ENCODE data around the gene KCNC4.

Gene KCNC4

DNA sequence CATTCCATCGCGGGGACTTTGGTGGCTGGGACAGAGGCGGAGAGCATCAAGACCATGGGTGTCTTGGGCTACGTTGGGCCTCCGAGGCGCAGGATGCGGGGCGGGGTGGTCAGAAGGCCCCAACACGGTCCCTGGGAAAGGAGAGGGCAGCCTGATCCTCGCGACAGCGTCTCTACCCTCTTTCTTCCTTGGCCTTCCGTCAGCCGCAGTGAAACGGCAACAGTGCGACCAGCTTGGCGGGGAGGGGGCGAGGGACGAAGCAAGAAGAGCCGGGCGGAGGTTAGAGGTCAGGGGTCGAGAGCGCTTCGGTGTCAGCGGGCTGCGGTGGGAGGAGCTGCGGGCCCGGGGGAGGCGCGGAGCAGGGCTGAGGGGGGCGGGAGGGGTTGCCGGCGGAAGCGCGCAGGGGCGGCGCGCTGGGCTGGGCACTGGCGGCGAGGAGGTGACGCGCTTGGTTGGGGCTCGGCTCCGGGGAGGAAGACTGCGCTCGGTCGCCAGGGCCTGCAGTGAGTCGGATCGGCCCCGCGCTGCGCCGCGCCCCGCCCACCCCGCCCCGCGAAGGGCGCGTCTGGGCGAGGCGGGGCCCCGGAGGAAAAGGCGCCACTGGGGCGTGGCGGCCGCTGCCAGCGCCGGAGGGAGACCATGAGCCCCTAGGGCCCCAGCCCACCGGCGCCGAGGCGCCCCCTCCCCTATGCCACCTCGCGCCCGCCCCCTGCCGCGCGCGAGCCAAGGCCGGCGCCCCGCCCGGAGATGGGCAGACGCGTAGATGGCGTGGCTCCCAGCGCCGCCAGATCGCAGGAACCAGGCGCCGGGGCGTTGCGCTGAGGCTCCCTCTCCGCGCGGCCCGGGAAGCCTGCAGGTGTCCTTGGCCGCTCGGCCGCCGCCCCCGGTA, at the start of gene KCNC4:
Gene KCNC4 (plus strand): TSS at position 600 of the 889 bp plus-strand sequence. CDS start 1,186 bp downstream, outside the sequence.
- TF ChIP-seq, protein P1, sequence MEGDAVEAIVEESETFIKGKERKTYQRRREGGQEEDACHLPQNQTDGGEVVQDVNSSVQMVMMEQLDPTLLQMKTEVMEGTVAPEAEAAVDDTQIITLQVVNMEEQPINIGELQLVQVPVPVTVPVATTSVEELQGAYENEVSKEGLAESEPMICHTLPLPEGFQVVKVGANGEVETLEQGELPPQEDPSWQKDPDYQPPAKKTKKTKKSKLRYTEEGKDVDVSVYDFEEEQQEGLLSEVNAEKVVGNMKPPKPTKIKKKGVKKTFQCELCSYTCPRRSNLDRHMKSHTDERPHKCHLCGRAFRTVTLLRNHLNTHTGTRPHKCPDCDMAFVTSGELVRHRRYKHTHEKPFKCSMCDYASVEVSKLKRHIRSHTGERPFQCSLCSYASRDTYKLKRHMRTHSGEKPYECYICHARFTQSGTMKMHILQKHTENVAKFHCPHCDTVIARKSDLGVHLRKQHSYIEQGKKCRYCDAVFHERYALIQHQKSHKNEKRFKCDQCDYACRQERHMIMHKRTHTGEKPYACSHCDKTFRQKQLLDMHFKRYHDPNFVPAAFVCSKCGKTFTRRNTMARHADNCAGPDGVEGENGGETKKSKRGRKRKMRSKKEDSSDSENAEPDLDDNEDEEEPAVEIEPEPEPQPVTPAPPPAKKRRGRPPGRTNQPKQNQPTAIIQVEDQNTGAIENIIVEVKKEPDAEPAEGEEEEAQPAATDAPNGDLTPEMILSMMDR (IDR thresholded peaks at IDR 0.05; ENCODE audit: low read depth, low read length): no peak
- DNase-seq (ENCODE audit: low read depth in 2 of 2): peak; percentile 65 to 83
- peak within 1 kb of the TSS; percentile 51 to 53 for H3K4me3 ChIP-seq (replicated peaks in 1 of 2; ENCODE audit: low read depth in 2 of 2, low read length in 2 of 2)

- no peak overlapping the region for H3K4me3 ChIP-seq (replicated peaks in 1 of 2; ENCODE audit: low read depth in 2 of 2, low read length in 2 of 2)
- DNase-seq (ENCODE audit: low read depth in 2 of 2): no peak
- TF ChIP-seq, protein P1 (IDR thresholded peaks at IDR 0.05; ENCODE audit: low read depth, low read length): no peak
These were observed 49.5 kb upstream of the KCNC4 start for GRCh38 chr1:110160538-110161100.

DNA sequence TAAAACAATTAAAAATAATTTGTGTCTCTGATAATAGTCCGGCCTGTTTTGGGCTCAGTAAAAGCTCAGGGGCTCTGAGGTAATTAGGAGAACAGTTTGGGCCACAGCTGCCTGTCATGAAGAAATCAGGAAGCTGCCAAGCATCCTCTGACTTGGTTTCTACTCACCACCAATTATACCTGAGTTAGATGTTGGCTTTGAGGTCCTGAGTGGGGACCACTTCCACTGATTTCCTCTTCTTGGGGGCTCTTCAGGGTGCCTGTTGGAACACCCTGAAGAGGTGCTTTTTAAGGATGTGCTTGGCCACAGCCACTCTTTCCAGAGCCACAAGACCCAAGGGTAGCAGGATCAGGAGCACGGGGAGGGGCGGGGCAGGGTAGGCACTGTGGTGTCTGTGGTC, 48.9 kb upstream of the KCNC4 start:
- TF ChIP-seq, protein P1 (IDR thresholded peaks at IDR 0.05; ENCODE audit: low read depth, low read length): no peak
- DNase-seq (ENCODE audit: low read depth in 2 of 2): no peak
- H3K4me3 ChIP-seq (replicated peaks in 1 of 2; ENCODE audit: low read depth in 2 of 2, low read length in 2 of 2): no peak overlapping the region

- TF ChIP-seq, protein P1 (IDR thresholded peaks at IDR 0.05; ENCODE audit: low read depth, low read length): no peak
- no peak for DNase-seq (ENCODE audit: low read depth in 2 of 2)
- H3K4me3 ChIP-seq (replicated peaks in 1 of 2; ENCODE audit: low read depth in 2 of 2, low read length in 2 of 2): no peak overlapping the region
These were observed 48.3 kb upstream of the KCNC4 start for GRCh38 chr1:110161849-110162248.

- TF ChIP-seq, protein P1 (IDR thresholded peaks at IDR 0.05; ENCODE audit: low read depth, low read length): no peak
- no peak for DNase-seq (ENCODE audit: low read depth in 2 of 2)
These were observed 46.5 kb upstream of the KCNC4 start for GRCh38 chr1:110163591-110163990.

GRCh38 chr1:110164725-110165350, 45.3 kb upstream of the KCNC4 start:
- H3K4me3 ChIP-seq (replicated peaks in 1 of 2; ENCODE audit: low read depth in 2 of 2, low read length in 2 of 2): no peak overlapping the region
- no peak for DNase-seq (ENCODE audit: low read depth in 2 of 2)
- TF ChIP-seq, protein P1 (IDR thresholded peaks at IDR 0.05; ENCODE audit: low read depth, low read length): no peak

More at GRCh38 chr1:110163591-110163990, 46.5 kb upstream of the KCNC4 start:
- H3K4me3 ChIP-seq (replicated peaks in 1 of 2; ENCODE audit: low read depth in 2 of 2, low read length in 2 of 2): no peak overlapping the region

Data from cardiac fibroblast (primary cell).